Retinal pigment epithelial cell (primary cell): ENCODE results near the gene ATG2A.

ENCODE experiments used
- DNase-seq: peaks from one replicate; pipeline ENCODE4 v3.0.0-alpha.2; 2010; ENCODE audit warnings: low read depth
- H3K4me3 ChIP-seq: 2 replicates; pipeline ENCODE4 v1.5.1; 2011; ENCODE audit warnings: mild to moderate bottlenecking, low read length, control low read depth, moderate library complexity
- TF ChIP-seq, protein P1 (sequence below): conservative IDR thresholded peaks from 2 replicates; pipeline ENCODE4 v1.5.1; 2011; ENCODE audit warnings: low read depth, low read length, control low read depth, inconsistent platforms

ATG2A gene

DNA sequence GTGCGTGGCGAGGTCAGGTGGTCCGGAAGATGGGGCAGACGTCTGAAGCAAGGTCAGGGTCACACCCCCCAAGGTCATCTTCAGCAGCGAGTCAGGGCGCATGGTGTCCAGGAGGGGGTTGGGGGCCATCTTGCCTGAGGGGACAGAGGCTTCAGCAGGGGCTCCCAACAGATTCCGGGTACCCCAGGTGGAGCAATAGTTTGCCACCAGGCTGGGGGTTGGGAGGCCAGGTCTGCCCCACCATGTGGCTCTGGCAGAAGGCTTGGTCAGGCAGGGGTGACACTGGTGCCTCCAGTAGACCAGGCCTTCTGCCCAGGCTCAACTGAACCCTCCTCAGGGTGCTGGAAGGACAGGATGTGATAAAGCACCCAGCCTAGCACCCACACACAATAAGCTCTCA, 5.9 kb downstream of the ATG2A start:
- DNase-seq, result no peak
- TF ChIP-seq, protein P1, sequence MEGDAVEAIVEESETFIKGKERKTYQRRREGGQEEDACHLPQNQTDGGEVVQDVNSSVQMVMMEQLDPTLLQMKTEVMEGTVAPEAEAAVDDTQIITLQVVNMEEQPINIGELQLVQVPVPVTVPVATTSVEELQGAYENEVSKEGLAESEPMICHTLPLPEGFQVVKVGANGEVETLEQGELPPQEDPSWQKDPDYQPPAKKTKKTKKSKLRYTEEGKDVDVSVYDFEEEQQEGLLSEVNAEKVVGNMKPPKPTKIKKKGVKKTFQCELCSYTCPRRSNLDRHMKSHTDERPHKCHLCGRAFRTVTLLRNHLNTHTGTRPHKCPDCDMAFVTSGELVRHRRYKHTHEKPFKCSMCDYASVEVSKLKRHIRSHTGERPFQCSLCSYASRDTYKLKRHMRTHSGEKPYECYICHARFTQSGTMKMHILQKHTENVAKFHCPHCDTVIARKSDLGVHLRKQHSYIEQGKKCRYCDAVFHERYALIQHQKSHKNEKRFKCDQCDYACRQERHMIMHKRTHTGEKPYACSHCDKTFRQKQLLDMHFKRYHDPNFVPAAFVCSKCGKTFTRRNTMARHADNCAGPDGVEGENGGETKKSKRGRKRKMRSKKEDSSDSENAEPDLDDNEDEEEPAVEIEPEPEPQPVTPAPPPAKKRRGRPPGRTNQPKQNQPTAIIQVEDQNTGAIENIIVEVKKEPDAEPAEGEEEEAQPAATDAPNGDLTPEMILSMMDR, result no peak
- no peak overlapping the region for H3K4me3 ChIP-seq

DNA sequence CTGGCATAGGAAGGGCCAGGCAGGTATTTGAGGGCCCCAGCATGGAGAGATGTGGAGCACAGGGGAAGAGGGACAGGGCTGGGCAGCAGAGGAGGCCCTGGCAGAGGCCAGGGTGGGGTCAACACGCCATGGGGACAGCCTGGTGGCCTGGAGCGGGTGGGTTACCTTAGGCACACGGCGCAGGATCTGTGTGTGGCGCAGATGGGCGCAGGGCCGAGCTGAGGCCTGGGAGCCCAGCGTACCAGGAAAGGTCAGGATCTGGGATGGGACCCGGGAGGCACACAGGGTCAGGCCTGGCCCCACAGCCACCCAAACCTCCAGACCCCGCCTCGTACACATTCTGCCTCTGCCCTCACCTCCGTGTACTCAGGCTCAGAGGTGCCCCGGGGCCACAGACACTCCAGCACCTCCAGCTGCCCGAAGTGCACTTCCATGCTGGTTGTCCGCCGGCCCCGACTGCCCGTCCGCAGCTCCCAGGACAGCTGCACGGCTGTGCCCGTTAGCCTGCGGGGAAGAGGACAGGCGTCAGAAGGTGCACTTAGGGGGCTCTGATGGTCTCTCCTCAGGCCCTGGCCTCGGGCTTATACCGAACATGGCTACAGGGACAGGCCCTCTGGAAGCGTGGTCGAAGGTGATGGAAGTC, 6.4 kb downstream of the ATG2A start:
- no peak overlapping the region for H3K4me3 ChIP-seq
- DNase-seq, result no peak
- TF ChIP-seq, protein P1, result no peak

DNA sequence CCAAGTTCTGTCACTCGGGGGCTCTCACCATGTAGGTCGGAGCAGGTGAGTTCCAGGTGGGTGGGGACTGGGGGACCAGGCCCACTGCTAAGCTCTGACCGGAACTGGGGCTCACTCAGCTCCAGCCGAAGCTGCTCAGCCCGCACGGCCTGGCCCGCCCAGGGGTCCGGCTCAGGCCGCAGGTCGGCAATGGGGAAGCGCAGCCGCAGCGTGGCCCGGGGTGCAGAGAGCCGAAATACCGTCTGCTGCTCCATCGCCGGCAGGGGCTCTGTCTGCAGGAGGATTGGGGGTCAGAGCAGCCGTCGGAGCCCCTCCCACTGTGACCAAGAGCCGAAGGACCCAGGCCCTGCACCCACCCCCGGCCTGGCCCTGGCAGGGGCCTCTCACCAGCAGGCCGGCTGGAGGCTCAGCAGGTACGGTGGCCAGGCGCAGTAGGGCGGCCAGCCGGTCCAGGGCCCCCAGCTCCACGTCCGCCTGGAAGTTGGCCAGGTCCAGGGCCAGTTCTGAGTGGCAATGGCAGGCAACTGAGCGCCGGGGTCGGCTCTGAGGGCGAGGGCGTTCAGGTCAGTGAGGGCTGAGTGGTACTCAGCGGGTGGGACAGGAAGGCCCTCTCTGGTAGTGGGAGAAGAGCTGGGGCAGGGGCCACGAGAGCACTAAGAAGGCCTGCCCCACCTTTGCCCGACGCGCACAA, 7.2 kb downstream of the ATG2A start:
- H3K4me3 ChIP-seq, result no peak overlapping the region
- TF ChIP-seq, protein P1, result no peak
- no peak for DNase-seq

DNA sequence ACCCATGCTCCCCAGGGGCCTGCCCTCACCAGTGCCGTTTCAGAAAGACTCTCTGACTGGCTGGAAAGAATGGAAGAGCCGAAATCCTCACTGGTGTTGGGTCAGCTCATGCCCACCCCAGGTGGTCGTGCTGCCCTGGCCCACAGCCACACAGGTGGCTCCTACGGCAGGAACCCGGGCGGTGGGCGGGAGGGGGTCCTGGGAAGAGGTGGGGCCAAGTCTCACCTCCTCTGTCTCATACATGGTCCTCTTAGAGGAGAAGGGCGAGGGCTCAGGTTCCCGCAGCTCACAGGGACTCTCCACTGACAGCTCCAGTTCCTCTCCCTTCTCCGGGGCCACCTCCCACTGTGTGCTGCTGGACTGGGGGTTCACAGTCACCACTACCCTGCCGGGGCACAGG, 8.2 kb downstream of the ATG2A start:
- no peak for DNase-seq
- TF ChIP-seq, protein P1, result no peak
- H3K4me3 ChIP-seq, result no peak overlapping the region

DNA sequence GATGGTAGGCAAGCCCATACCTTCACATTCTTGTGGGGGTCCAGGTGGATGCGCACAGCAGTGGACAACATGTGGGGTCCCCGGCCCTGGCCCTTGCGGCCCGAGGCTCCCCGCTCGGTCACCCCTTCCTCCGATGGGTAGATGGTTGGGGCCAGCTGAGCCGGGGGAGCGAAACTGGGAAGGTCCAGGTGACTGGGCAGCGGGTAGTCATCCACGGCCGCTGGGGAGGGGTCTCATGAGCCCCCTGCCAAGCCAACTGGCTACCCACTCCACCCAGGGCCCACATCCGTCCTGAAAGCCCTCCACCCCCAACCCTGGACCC, 10.7 kb downstream of the ATG2A start:
- no peak overlapping the region for H3K4me3 ChIP-seq
- no peak for DNase-seq
- TF ChIP-seq, protein P1, result no peak

DNA sequence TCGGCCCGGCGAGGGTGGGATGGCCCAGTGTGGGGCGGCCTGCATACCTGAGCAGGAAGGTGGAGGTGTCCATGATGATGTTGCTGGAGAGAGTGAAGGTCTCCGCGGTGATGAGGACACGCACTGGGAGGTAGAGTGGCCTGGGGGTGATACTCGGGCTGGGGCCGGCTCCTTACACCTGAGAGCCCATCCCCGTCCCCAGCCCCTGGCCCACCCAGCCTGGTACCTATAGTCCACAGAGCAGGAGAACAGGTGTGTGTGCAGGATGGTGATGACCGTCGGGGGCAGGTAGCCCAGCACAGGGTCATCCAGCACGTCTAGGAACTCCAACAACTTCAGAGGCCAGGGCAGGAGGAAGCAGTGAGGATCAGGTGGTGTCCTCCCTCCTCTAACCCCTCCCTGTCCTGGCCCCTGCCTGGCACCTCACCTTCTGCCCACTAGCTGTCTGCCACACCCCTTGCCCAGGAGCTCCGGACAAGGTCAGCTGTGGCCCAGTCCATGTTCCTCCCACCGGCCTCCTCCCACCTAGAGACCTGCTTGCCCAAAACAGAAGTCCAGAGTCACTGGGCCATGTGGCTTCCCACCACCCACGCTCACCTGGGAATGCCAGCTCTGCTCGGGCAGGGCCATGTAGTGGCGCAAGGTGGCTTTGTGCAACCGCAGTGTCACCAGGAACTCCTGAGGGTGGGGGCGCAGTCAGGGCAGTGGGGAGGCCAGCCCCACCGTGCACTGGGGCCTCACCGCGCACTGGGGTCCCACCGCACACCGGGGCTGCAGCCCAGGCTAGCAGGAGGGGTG, 11.3 kb downstream of the ATG2A start:
- no peak for DNase-seq
- TF ChIP-seq, protein P1, result no peak
- no peak overlapping the region for H3K4me3 ChIP-seq
